H9 (cell line): ENCODE results near the gene DCST1. TPM values are rescaled to one million over a fixed set of nuclear protein-coding genes. Genes with fewer than 3 reads are reported as not detected.

Experiments used
- DNase-seq: peaks from one replicate; pipeline ENCODE4 v3.0.0-alpha.2; 2017
- H2AFZ ChIP-seq: one replicate; pipeline ENCODE4 v1.6.1; 2013; ENCODE audit warnings: mild to moderate bottlenecking, low read length, control low read depth, moderate library complexity
- H2AK5ac ChIP-seq: 2 replicates; pipeline ENCODE4 v1.6.1; 2013; ENCODE audit warnings: low read length, control low read depth, mixed read lengths; ENCODE audit not compliant: insufficient read length
- H2BK120ac ChIP-seq: one replicate; pipeline ENCODE4 v1.6.1; 2013; ENCODE audit warnings: low read depth, mild to moderate bottlenecking, low read length, control low read depth, inconsistent platforms; ENCODE audit not compliant: poor library complexity, severe bottlenecking
- H2BK12ac ChIP-seq: 2 replicates; pipeline ENCODE4 v1.6.1; 2013; ENCODE audit warnings: low read length, control low read depth, mixed read lengths, low read depth; ENCODE audit not compliant: insufficient read length
- H2BK15ac ChIP-seq: 2 replicates; pipeline ENCODE4 v1.6.1; 2013; ENCODE audit warnings: low read depth, low read length, control low read depth
- H2BK20ac ChIP-seq: one replicate; pipeline ENCODE4 v1.6.1; 2013; ENCODE audit warnings: low read depth, mild to moderate bottlenecking, low read length, control low read depth, inconsistent platforms; ENCODE audit not compliant: poor library complexity, severe bottlenecking
- H2BK5ac ChIP-seq: 2 replicates; pipeline ENCODE4 v1.6.1; 2013; ENCODE audit warnings: low read length, control low read depth, mixed read lengths; ENCODE audit not compliant: insufficient read length
- H3K14ac ChIP-seq: 2 replicates; pipeline ENCODE4 v1.6.1; 2013; ENCODE audit warnings: low read length, control low read depth; ENCODE audit not compliant: insufficient read depth
- H3K18ac ChIP-seq: 2 replicates; pipeline ENCODE4 v1.6.1; 2013; ENCODE audit warnings: low read depth, mild to moderate bottlenecking, mixed read lengths, low read length, control low read depth; ENCODE audit not compliant: insufficient read length
- H3K23ac ChIP-seq: 2 replicates; pipeline ENCODE4 v1.6.1; 2013; ENCODE audit warnings: low read length, control low read depth, mixed read lengths, low read depth; ENCODE audit not compliant: insufficient read length
- H3K23me2 ChIP-seq: 2 replicates; pipeline ENCODE4 v1.6.1; 2013; ENCODE audit warnings: low read depth, mild to moderate bottlenecking, mixed read lengths, low read length, control low read depth; ENCODE audit not compliant: insufficient read length, poor library complexity, severe bottlenecking
- H3K27ac ChIP-seq: 2 replicates; pipeline ENCODE4 v1.5.1; 2013; ENCODE audit warnings: low read length, control low read depth, mixed read lengths, low read depth; ENCODE audit not compliant: insufficient read length
- H3K27me3 ChIP-seq: 2 replicates; pipeline ENCODE4 v1.6.1; 2013; ENCODE audit warnings: low read length, control low read depth, inconsistent platforms; ENCODE audit not compliant: insufficient read depth
- H3K4ac ChIP-seq: 2 replicates; pipeline ENCODE4 v1.6.1; 2013; ENCODE audit warnings: low read depth, mild to moderate bottlenecking, control low read depth, inconsistent platforms, low read length, moderate library complexity
- H3K4me1 ChIP-seq: 2 replicates; pipeline ENCODE4 v1.6.1; 2013; ENCODE audit warnings: low read length, control low read depth, inconsistent platforms; ENCODE audit not compliant: insufficient read depth
- H3K4me2 ChIP-seq: 2 replicates; pipeline ENCODE4 v1.6.1; 2013; ENCODE audit warnings: low read length, control low read depth, mixed read lengths; ENCODE audit not compliant: insufficient read length, insufficient read depth
- H3K56ac ChIP-seq: 2 replicates; pipeline ENCODE4 v1.6.1; 2013; ENCODE audit warnings: low read depth, mild to moderate bottlenecking, mixed read lengths, low read length, control low read depth; ENCODE audit not compliant: insufficient read length
- H3K79me1 ChIP-seq: 2 replicates; pipeline ENCODE4 v1.6.1; 2013; ENCODE audit warnings: low read depth, mild to moderate bottlenecking, moderate library complexity, low read length, control low read depth, inconsistent platforms; ENCODE audit not compliant: insufficient read depth, poor library complexity, severe bottlenecking
- H3K79me2 ChIP-seq: 2 replicates; pipeline ENCODE4 v1.6.1; 2013; ENCODE audit warnings: low read length, control low read depth, inconsistent platforms; ENCODE audit not compliant: insufficient read depth
- H3K9ac ChIP-seq: 2 replicates; pipeline ENCODE4 v1.6.1; 2013; ENCODE audit warnings: low read length, control low read depth, mixed read lengths; ENCODE audit not compliant: insufficient read length; ENCODE audit errors: extremely low read depth
- H3K9me3 ChIP-seq: one replicate; pipeline ENCODE4 v1.6.1; 2013; ENCODE audit warnings: low read depth, low read length, inconsistent platforms; ENCODE audit not compliant: control insufficient read depth
- H3T11ph ChIP-seq: one replicate; pipeline ENCODE4 v1.6.1; 2013; ENCODE audit warnings: mild to moderate bottlenecking, low read length, control low read depth, inconsistent platforms
- H4K20me1 ChIP-seq: one replicate; pipeline ENCODE4 v1.6.1; 2013; ENCODE audit not compliant: control insufficient read depth, insufficient read length, insufficient read depth
- H4K5ac ChIP-seq: 2 replicates; pipeline ENCODE4 v1.6.1; 2013; ENCODE audit warnings: low read depth, mild to moderate bottlenecking, mixed read lengths, low read length, control low read depth; ENCODE audit not compliant: insufficient read length
- H4K8ac ChIP-seq: replicated peaks from 2 replicates; pipeline ENCODE4 v1.6.1; 2013; ENCODE audit warnings: low read length, control low read depth, mixed read lengths, low read depth; ENCODE audit not compliant: insufficient read length
- H4K91ac ChIP-seq: 2 replicates; pipeline ENCODE4 v1.6.1; 2013; ENCODE audit warnings: low read depth, mild to moderate bottlenecking, moderate library complexity, mixed read lengths, low read length, control low read depth; ENCODE audit not compliant: insufficient read length
- H3K27ac Mint-ChIP-seq, 3 experiments: 2 replicates in 2 of 3; 3 replicates in 1 of 3; pipeline ENCODE4 v1.8.0; 2020 to 2021; ENCODE audit warnings: mixed read lengths in 3 of 3, mild to moderate bottlenecking in 1 of 3, moderate library complexity in 1 of 3
- H3K27me3 Mint-ChIP-seq: 2 replicates; pipeline ENCODE4 v1.8.0; 2021; ENCODE audit warnings: low read depth, mild to moderate bottlenecking, moderate library complexity, mixed read lengths
- H3K36me3 Mint-ChIP-seq, 3 experiments: 2 replicates in 2 of 3; 3 replicates in 1 of 3; pipeline ENCODE4 v1.8.0; 2020 to 2021; ENCODE audit warnings: low read depth in 3 of 3, mixed read lengths in 3 of 3; ENCODE audit not compliant: insufficient read depth in 1 of 3
- H3K4me1 Mint-ChIP-seq, 2 experiments: 2 replicates each; pipeline ENCODE4 v1.8.0; 2020; ENCODE audit warnings: mixed read lengths in 2 of 2
- H3K4me3 Mint-ChIP-seq, 2 experiments: 2 replicates in 1 of 2; 3 replicates in 1 of 2; pipeline ENCODE4 v1.8.0; 2020 to 2021; ENCODE audit warnings: mild to moderate bottlenecking in 2 of 2, mixed read lengths in 2 of 2, moderate library complexity in 1 of 2
- H3K9me3 Mint-ChIP-seq, 2 experiments: 2 replicates in 1 of 2; 3 replicates in 1 of 2; pipeline ENCODE4 v1.8.0; 2020; ENCODE audit warnings: mild to moderate bottlenecking in 2 of 2, mixed read lengths in 2 of 2, moderate library complexity in 1 of 2
- CTCF ChIP-seq: fragments of 200-600 bp; sonication (generic); conservative IDR thresholded peaks from 3 replicates; pipeline ENCODE4 v1.8.0; 2021; ENCODE audit warnings: antibody characterized with exemption, mild to moderate bottlenecking
- WGBS: extraction: QIAGEN DNeasy Blood & Tissue Kit; methylation state at CpG from one replicate; pipeline ENCODE4 v1.1.7; 2013; ENCODE audit warnings: missing lambda C conversion rate, low lambda C conversion rate, mixed read lengths; ENCODE audit not compliant: insufficient read length; ENCODE audit errors: extremely low coverage; 5-methylcytosine and 5-hydroxymethylcytosine counted together
- total RNA-seq: library from RNA; stranded (reverse); gene quantifications from 2 replicates; pipeline ENCODE4 v1.2.1, GENCODE V29; 2021

The DCST1 gene
- total RNA-seq, 1 experiment from 2014 or later, result not detected

- Mint-ChIP-seq H3K27me3 (peaks cover 24% of the 10 kb centered on the region), H3K27ac (no peak overlapping the region), H3K4me1 (peaks cover 0 to 8% of the 10 kb centered on the region in 2 experiments; a peak in 2 of 4 replicates), H3K9me3 (no peaks in the 10 kb centered on the region), H3K36me3 (no peaks in the 10 kb centered on the region), H3K4me3 (no peak overlapping the region)
- Histone ChIP-seq H2BK15ac (no peak overlapping the region), H4K91ac (no peak overlapping the region), H2AK5ac (no peak overlapping the region), H3K27me3 (no peaks in the 10 kb centered on the region), H3K56ac (no peak overlapping the region), H3K4me1 (no peaks in the 10 kb centered on the region), H3K9me3 (no peaks in the 10 kb centered on the region), H2BK5ac (no peak overlapping the region), H4K8ac (no peak overlapping the region), H3K27ac (no peak overlapping the region), H4K20me1 (no peaks in the 10 kb centered on the region), H3K4ac (no peak overlapping the region), H3K79me1 (no peaks in the 10 kb centered on the region), H2BK20ac (no peak overlapping the region), H3T11ph (no peak overlapping the region), H3K14ac (no peak overlapping the region), H3K23ac (no peak overlapping the region), H2BK120ac (no peak overlapping the region), H3K18ac (no peak overlapping the region), H3K4me2 (no peak overlapping the region), H3K9ac (no peak overlapping the region), H4K5ac (no peak overlapping the region), H3K23me2 (no peaks in the 10 kb centered on the region), H3K79me2 (no peaks in the 10 kb centered on the region), H2AFZ (no peak overlapping the region), H2BK12ac (no peak overlapping the region)
- DNase-seq, result no peak
- TF ChIP-seq CTCF, result no peak
- WGBS, result no CpG with 5 or more reads among the region's 11 CpGs
Observed at GRCh38 chr1:155030899-155031298, 2.7 kb upstream of the DCST1 start.
